PC-3 (cell line): Measurements from ENCODE around the gene PSME4.

Source experiments
- EZH2 ChIP-seq: fragments of 300-600 bp; sonication (generic); IDR thresholded peaks from one replicate; pipeline ENCODE4 v1.6.1; 2017; ENCODE audit warnings: antibody characterized with exemption, mild to moderate bottlenecking, low read length; ENCODE audit not compliant: unreplicated experiment
- EZH2phosphoT487 ChIP-seq: fragments of 300-600 bp; sonication (generic); IDR thresholded peaks from 2 replicates; pipeline ENCODE4 v1.6.1; 2018; ENCODE audit warnings: mild to moderate bottlenecking, antibody characterized with exemption, low read length, borderline replicate concordance
- TF ChIP-seq, protein P1 (sequence below): fragments of 300-600 bp; sonication (generic); conservative IDR thresholded peaks from 2 replicates; pipeline ENCODE4 v1.5.1; 2017; ENCODE audit warnings: antibody characterized with exemption, low read depth, mild to moderate bottlenecking, low read length

DNA sequence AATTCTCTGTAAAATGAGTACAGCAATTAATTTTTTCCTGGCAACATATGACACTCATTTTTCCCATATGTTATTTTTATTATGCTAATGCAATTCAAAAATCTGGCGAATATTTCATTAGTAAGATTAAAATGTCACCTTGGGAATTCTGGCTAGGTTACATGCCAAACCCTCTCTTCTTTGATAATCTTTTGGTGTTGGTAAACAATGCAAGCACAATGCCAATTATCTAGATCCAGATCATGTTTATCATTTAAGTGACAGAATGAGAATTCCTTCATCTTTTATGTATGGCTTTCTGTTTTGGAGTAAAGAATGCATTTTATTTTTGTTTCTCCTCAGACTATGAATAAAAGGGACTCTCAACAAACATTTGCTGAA, 144.8 kb downstream of the PSME4 start:
- TF ChIP-seq, protein P1, sequence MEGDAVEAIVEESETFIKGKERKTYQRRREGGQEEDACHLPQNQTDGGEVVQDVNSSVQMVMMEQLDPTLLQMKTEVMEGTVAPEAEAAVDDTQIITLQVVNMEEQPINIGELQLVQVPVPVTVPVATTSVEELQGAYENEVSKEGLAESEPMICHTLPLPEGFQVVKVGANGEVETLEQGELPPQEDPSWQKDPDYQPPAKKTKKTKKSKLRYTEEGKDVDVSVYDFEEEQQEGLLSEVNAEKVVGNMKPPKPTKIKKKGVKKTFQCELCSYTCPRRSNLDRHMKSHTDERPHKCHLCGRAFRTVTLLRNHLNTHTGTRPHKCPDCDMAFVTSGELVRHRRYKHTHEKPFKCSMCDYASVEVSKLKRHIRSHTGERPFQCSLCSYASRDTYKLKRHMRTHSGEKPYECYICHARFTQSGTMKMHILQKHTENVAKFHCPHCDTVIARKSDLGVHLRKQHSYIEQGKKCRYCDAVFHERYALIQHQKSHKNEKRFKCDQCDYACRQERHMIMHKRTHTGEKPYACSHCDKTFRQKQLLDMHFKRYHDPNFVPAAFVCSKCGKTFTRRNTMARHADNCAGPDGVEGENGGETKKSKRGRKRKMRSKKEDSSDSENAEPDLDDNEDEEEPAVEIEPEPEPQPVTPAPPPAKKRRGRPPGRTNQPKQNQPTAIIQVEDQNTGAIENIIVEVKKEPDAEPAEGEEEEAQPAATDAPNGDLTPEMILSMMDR: no peak
- TF ChIP-seq EZH2: no peak
- no peak for TF ChIP-seq EZH2phosphoT487
